HG03378 (cell line): ENCODE measurements around the gene MON1B.
"Not testable (repeated sequence)": the region's sequence is repeated elsewhere in the genome, so short reads cannot be mapped to it uniquely, and the experiment has no call there.

Experiments
- ATAC-seq: cut with Tn5 transposase; IDR thresholded peaks from one replicate; pipeline ENCODE4 v1.9.1; 2021; ENCODE audit warnings: mild to moderate bottlenecking, moderate library complexity; ENCODE audit not compliant: unreplicated experiment

Gene MON1B

DNA sequence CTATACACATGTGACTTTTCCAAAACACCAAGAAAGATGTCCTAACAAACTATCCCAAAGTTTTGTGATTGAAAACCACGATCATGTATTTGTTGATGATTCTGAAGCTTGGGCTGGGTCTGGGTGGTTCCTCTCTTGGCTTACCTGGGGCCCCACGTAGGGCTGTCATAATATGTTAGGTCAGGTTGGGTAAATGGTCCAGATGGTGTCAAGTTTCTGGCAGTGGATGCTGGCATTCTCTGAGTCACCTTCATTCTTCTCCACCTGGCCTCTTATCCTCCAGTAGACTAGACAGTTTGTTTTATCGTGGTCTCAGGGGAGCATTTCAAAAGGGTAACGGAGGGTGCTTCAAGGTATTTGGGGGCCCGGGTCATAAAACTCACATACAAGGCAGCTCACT lies 47.6 kb downstream of the MON1B start:
- no peak for ATAC-seq

DNA sequence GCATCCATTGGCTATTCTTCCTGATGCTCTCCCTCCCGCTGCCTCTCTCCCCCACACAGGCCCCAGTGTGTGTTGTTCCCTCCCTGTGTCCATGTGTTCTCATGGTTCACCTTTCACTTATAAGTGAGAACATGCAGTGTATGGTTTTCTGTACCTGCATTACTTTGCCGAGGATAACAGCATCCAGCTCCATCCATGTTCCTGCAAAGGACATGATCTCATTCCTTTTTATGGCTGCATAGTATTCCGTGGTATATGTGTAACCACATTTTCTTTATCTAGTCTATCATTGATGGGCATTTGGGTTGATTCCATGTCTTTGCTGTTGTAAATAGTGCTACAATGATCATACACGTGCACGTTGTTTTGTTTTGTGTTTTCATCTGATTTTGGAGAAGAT lies 51.5 kb downstream of the MON1B start:
- not testable (repeated sequence) for ATAC-seq

DNA sequence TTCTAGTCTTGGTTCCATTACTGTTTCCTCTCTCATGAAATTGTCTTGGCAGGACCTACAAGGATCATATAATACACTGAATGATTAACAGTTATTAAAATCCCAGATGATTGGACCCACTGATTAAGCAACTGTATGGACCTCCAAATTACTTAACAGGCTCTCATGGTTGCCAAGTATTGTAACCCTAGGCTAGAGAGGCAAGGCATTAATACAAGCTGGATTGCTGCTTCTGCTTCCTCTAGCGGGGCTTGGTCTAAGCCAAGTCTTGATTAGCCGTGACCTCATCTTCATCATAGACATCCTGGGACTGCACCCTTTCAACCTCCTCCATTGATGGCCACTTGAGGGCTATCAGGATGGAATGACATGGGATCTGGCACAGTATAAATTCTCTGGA lies 55.2 kb downstream of the MON1B start:
- ATAC-seq = no peak

DNA sequence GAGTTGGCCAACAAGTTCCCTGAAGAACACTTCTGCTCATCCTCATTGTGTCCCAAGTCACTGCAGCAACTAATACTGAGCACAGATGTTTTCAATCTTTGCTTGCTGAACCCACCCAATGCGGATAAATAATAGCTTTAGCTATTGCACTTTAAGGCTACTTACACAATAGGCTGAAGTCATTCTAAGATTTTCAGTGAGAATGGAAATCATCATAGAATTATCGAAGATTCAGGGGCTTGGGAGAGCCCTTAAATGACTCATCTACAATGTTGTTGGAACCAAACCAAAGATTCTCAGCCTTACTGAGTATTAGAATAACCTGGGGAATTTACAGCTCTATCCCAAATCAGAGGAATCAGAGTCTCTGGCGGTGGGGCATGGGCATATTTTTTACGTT lies 59.4 kb downstream of the MON1B start:
- no peak for ATAC-seq
